ENCODE data around the gene WDPCP.
A peak's percentile ranks its signal among the peaks of the same experiment; 100 is the strongest.
"Not testable (repeated sequence)": the region's sequence is repeated elsewhere in the genome, so short reads cannot be mapped to it uniquely, and the experiment has no call there.

Gene WDPCP

GRCh38 chr2:63436488-63436887 lies 151.8 kb downstream of the WDPCP start:
- no peak for FAIRE-seq
- TF ChIP-seq TAF1 (IDR thresholded peaks at IDR 0.05; ENCODE audit: borderline replicate concordance, low read depth, low read length) (no peak), POLR2AphosphoS5 (IDR thresholded peaks at IDR 0.05; ENCODE audit: low read depth, low read length) (no peak), POLR2A (IDR thresholded peaks at IDR 0.05; ENCODE audit: low read depth, low read length) (no peak)
- no peak for DNase-seq (ENCODE audit: insufficient read length)

DNA sequence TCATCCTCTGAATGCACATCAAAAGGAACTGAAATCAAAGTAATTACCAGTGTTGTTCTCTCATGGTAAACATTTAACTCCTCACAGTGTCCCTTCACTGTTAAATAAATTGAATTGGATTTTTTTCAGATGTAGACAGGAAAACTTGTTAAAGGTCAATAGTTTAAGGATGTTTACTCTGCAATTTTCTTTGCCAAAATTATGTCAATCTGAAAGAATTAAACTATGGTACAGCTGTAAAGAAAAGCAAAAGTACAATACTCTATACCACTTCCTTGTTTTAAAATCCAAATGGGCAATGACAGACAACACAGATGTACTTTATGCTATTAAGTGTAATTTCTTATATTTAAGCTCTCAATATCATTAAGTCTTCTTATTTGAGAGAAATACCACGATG lies 153.2 kb downstream of the WDPCP start:
- FAIRE-seq (no peak), DNase-seq (ENCODE audit: insufficient read length) (no peak)
- TF ChIP-seq POLR2AphosphoS5 (IDR thresholded peaks at IDR 0.05; ENCODE audit: low read depth, low read length) (no peak), TAF1 (IDR thresholded peaks at IDR 0.05; ENCODE audit: borderline replicate concordance, low read depth, low read length) (no peak), POLR2A (IDR thresholded peaks at IDR 0.05; ENCODE audit: low read depth, low read length) (no peak)

GRCh38 chr2:63434024-63435001 lies 154.0 kb downstream of the WDPCP start:
- peak; percentile 64 for FAIRE-seq
- DNase-seq (ENCODE audit: insufficient read length) = no peak
- TF ChIP-seq POLR2AphosphoS5 (IDR thresholded peaks at IDR 0.05; ENCODE audit: low read depth, low read length) = no peak
- TF ChIP-seq TAF1 (IDR thresholded peaks at IDR 0.05; ENCODE audit: borderline replicate concordance, low read depth, low read length) = no peak
- TF ChIP-seq POLR2A (IDR thresholded peaks at IDR 0.05; ENCODE audit: low read depth, low read length) = no peak

DNA sequence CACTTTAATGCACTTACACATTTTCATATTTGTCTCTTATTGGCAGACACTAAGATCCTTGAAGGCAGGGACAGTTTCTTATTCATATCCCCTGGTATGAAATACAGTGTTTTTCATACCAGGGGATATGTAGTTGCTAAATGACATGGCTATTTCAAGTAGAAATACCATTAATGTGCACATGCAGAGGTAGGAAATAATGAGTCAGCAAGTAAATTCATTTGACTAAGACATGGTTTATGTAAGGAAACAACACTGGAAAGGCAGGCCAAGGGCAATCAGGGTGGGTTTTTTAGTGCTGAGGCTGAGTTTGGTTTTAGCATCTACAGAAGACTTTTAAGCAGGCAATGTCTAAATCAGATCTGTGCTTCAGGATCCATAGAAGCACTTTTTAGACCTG lies 155.9 kb downstream of the WDPCP start:
- no peak for DNase-seq (ENCODE audit: insufficient read length)
- FAIRE-seq = no peak
- TF ChIP-seq POLR2AphosphoS5 (IDR thresholded peaks at IDR 0.05; ENCODE audit: low read depth, low read length) = no peak
- no peak for TF ChIP-seq POLR2A (IDR thresholded peaks at IDR 0.05; ENCODE audit: low read depth, low read length)
- TF ChIP-seq TAF1 (IDR thresholded peaks at IDR 0.05; ENCODE audit: borderline replicate concordance, low read depth, low read length) = no peak

DNA sequence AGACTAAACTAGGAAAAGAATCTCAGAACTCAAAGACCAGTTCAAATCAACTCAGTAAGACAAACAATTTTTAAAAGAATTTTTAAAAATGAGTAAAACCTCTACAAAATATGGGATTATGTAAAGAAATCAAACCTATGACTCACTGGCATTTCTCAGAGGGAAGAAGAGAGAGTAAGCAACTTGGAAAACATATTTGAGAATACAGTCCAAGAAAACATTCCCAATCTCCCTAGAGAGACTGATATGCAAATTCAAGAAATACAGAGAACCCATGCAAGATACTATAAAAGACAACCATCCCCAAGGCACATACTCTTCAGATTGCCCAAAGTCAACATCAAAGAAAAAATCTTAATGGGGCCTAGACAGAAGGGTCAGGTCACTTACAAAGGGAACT lies 162.7 kb downstream of the WDPCP start:
- DNase-seq (ENCODE audit: insufficient read length) (no peak), FAIRE-seq (no peak)
- TF ChIP-seq TAF1 (IDR thresholded peaks at IDR 0.05; ENCODE audit: borderline replicate concordance, low read depth, low read length) (no peak), POLR2AphosphoS5 (IDR thresholded peaks at IDR 0.05; ENCODE audit: low read depth, low read length) (no peak), POLR2A (IDR thresholded peaks at IDR 0.05; ENCODE audit: low read depth, low read length) (no peak)

- FAIRE-seq (no peak), DNase-seq (ENCODE audit: insufficient read length) (no peak)
- no peak for TF ChIP-seq TAF1 (IDR thresholded peaks at IDR 0.05; ENCODE audit: borderline replicate concordance, low read depth, low read length)
- no peak for TF ChIP-seq POLR2A (IDR thresholded peaks at IDR 0.05; ENCODE audit: low read depth, low read length)
- no peak for TF ChIP-seq POLR2AphosphoS5 (IDR thresholded peaks at IDR 0.05; ENCODE audit: low read depth, low read length)
Measured at GRCh38 chr2:63425079-63425416, 163.2 kb downstream of the WDPCP start.

DNA sequence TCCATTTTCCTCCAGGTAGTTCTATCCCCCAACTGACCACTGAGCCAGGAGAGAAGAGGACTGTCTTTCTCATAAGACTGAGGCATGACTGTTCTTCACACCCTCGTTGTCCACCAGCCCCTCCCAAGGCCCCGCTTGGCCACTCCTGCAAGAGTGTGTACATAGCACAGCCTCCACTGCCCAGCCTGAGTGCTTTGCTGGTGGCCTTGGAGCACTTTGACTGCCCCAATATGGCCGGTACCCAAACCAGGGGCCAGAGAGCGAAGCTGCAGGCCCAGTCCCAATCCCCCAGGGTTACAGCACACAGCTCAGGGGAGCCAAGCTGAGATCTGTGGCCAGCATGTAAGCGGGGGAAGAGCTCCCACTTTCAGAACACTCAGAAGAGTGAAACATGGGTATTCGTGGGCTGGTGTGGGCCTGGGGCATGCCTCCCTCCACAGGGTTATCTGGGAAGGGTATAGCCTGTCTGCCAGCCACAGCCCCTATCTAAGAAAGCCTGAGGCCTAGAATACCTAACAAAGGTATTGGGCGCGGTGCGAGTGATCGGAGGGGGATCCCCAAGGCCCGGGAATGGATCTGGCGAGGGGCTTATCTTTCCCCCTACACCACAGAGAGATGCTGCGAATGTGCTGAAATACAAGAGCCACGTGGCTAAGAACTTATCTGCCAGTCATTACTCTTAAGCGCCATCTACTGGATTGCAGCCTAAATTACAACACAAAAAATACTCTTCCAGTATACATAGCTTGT lies 163.8 kb downstream of the WDPCP start:
- peak; percentile 24 for FAIRE-seq
- TF ChIP-seq POLR2A (IDR thresholded peaks at IDR 0.05; ENCODE audit: low read depth, low read length) (no peak), POLR2AphosphoS5 (IDR thresholded peaks at IDR 0.05; ENCODE audit: low read depth, low read length) (no peak), TAF1 (IDR thresholded peaks at IDR 0.05; ENCODE audit: borderline replicate concordance, low read depth, low read length) (no peak)
- no peak for DNase-seq (ENCODE audit: insufficient read length)

- DNase-seq (ENCODE audit: insufficient read length) (no peak), FAIRE-seq (no peak)
- TF ChIP-seq POLR2A (IDR thresholded peaks at IDR 0.05; ENCODE audit: low read depth, low read length) = no peak
- TF ChIP-seq POLR2AphosphoS5 (IDR thresholded peaks at IDR 0.05; ENCODE audit: low read depth, low read length) = no peak
- TF ChIP-seq TAF1 (IDR thresholded peaks at IDR 0.05; ENCODE audit: borderline replicate concordance, low read depth, low read length) = no peak
Measured at GRCh38 chr2:63422556-63422955, 165.7 kb downstream of the WDPCP start.

DNA sequence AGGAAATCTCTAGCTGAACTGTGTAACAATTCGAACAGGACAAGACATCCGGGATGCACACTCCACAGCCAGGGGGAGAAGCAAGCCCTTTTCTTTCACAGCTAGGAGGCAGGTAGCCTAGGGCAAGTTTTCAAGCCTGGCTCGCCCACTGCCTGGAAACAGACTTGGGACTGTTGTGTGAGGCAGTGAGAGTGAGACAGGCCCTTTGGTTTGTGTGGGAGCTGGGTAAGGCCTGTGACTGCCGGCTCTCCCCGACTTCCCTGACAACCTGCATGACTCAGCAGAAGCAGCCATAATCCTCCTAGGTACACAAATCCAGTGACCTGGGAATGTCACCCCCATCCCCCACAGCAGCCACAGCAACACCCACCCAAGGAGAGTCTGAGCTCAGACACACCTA lies 179.7 kb downstream of the WDPCP start:
- TF ChIP-seq TAF1 (IDR thresholded peaks at IDR 0.05; ENCODE audit: borderline replicate concordance, low read depth, low read length) = no peak
- TF ChIP-seq POLR2AphosphoS5 (IDR thresholded peaks at IDR 0.05; ENCODE audit: low read depth, low read length) = no peak
- no peak for TF ChIP-seq POLR2A (IDR thresholded peaks at IDR 0.05; ENCODE audit: low read depth, low read length)
- FAIRE-seq (no peak), DNase-seq (ENCODE audit: insufficient read length) (no peak)

DNA sequence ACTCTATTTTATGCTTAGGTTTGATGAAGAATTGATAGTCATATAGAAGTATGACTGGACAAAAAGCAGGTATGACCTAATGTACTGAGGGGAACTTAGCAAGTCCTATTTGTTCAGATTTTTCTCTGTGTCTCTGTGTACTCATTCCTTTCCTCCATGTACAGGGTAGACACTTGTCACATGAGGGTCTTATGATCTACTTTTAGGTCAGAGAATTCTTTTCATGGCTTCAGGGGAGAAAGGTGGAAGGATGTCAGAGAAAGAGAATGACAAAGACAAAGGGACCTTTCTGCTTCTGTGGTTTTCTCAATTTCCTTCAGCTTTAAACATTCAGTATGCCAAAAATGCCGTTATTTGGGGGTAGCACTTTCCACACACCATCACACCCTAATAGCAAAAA lies 181.6 kb downstream of the WDPCP start:
- no peak for FAIRE-seq
- no peak for TF ChIP-seq POLR2AphosphoS5 (IDR thresholded peaks at IDR 0.05; ENCODE audit: low read depth, low read length)
- no peak for TF ChIP-seq POLR2A (IDR thresholded peaks at IDR 0.05; ENCODE audit: low read depth, low read length)
- TF ChIP-seq TAF1 (IDR thresholded peaks at IDR 0.05; ENCODE audit: borderline replicate concordance, low read depth, low read length) = no peak
- no peak for DNase-seq (ENCODE audit: insufficient read length)

- TF ChIP-seq POLR2A (IDR thresholded peaks at IDR 0.05; ENCODE audit: low read depth, low read length) = no peak
- no peak for TF ChIP-seq POLR2AphosphoS5 (IDR thresholded peaks at IDR 0.05; ENCODE audit: low read depth, low read length)
- no peak for TF ChIP-seq TAF1 (IDR thresholded peaks at IDR 0.05; ENCODE audit: borderline replicate concordance, low read depth, low read length)
- no peak for DNase-seq (ENCODE audit: insufficient read length)
- no peak for FAIRE-seq
Measured at GRCh38 chr2:63403820-63404219, 184.5 kb downstream of the WDPCP start.

- not testable (repeated sequence) for DNase-seq (ENCODE audit: insufficient read length); FAIRE-seq
Measured at GRCh38 chr2:63402889-63403288, 185.4 kb downstream of the WDPCP start.
